HG03175 (cell line): Measurements from ENCODE around the gene RGS12.

Experiments
- ATAC-seq: cut with Tn5 transposase; IDR thresholded peaks from one replicate; pipeline ENCODE4 v1.9.1; 2021; ENCODE audit warnings: mild to moderate bottlenecking, moderate library complexity; ENCODE audit not compliant: unreplicated experiment

RGS12 gene

GRCh38 chr4:3324093-3324815 lies 31.4 kb downstream of the RGS12 start:
- no peak for ATAC-seq

DNA sequence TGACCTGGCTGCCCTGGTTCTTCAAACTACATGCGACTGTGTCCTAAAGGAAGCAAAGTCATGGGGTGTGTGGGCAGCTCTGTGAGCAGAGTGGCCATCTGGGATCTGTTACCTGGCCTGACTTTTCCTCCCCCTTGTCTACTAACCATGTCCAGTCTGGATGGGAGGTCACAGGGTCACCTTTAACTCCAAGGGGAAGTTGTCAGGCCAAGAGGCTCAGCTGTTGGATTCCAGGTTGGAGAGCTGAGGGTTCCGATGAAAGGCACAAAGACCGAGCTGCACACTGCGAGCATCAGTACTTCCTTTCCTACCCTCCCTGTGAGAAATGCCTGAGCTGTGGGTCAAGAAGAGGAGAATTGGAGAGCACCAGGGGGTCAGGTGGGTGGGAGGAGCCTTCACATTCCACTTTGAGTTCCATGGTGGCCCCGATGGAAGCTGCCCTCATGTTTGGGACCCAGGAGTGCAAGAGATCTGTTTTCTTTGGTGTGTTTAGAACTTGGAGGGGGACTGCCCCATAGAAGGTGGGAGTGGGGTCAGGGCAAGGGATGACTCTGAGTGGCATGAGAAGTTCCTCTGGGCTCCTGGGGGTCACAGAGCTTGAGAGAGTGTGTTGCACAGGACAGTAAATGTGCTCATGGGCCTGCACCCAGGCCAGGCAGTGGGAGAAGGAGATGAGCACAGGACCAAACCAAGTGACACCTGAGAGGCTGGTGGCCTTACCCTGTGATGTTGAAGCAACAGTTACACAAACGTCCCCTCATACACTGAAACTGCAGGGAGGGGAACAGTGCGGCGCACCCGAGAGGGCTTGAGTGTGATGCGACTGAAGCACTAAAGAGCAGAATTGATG lies 36.2 kb downstream of the RGS12 start:
- no peak for ATAC-seq

GRCh38 chr4:3329887-3330286 lies 37.1 kb downstream of the RGS12 start:
- no peak for ATAC-seq

GRCh38 chr4:3330707-3331106 lies 37.9 kb downstream of the RGS12 start:
- no peak for ATAC-seq

GRCh38 chr4:3331511-3332394 lies 38.9 kb downstream of the RGS12 start:
- no peak for ATAC-seq

DNA sequence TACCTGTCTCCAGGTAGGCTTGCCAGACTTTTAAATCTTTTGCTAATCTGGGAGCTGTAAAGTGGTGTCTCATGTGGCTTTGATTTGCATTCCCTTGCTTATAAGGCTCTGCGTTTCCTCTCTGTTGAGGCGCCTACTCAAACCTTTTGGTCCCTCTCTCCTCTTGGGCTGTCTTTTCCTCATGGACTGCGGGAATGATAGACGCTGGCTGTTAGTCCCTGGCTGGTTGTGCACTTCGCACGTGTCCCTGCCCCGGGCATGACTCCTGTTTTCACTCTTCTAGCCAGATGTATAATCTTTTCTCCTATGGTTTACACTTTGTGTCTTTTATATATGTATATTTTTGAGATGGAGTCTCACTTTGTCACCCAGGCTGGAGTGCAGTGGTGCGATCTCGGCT lies 39.7 kb downstream of the RGS12 start:
- no peak for ATAC-seq

DNA sequence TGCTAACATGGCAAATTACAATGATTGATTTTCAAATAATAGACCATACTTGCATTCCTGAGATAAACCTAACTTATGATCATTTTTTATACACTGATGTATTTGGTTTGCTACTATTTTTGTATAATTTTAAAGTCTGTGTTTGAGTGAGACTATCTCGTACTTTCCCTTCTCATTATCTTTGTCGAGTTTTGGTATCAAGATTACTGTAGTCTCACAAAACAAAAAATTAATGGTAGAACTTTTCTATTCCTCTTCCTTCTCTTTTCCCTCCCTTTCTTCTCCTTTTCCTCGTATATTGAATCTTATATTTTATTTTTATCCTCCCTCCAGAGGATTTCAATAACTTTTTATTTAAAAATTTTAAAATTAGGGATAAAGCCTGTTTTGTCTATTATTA lies 41.5 kb downstream of the RGS12 start:
- ATAC-seq, result no peak

GRCh38 chr4:3335385-3335784 lies 42.6 kb downstream of the RGS12 start:
- no peak for ATAC-seq

DNA sequence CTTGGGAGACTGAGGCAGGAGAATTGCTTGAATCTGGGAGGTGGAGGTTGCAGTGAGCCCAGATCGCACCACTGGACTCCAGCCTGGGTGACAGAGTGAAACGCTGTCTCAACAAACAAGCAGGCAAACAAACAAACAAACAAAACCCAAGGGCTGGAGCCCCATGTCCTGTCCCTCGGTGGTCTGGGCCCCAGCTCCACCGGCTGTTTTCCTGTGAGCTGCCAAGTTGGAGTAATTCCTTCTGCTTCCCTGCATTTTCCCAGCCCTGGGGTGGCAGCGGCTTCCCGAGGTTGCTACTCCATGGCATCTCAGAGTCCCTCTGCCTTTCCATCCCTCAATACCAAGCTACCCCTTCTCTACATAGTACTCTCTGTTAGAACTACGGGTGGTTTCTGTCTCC lies 43.2 kb downstream of the RGS12 start:
- ATAC-seq, result no peak

DNA sequence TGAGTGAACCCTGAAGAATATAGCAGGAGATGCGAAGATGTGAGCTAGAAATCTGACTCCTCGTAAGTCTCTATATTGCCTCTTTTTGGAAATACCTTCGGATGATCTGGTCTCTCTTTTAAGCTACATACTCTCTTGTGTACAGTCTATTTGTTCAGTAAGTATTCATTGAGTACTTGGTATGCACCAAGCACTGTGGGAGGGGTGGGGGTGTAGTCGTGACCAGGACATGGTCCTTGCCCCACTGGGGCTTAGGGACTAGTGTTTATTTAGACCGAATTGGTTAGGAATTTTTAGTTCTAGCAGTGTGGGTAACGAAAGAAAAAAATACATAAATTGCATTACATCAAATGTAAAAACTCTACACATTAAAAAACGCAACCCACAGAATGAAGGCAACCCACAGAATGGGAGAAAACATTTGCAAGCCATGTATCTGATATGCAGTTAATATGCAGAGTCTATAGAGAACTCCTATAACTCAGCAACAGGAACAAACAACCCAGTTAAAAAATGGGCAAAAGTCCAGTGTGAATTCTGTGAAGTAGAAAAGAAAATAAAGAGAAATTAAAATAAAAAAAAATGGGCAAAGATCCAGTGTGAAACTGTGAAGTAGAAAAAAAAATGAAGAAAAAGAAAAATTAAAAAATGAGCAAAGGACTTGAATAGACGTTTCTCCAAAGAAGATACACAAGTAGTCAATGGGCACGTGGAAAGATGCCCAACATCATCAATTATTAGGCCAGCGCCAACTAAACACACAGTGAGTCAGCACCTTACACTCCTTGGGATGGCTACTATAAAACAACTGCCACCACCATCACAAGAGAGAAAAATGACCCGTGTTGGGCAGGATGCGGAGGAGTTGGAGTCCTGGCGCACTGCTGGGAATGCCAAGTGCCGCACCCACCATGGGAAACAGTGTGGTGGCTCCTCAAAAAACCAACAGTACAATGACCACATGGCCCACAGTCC lies 43.8 kb downstream of the RGS12 start:
- ATAC-seq, result no peak

DNA sequence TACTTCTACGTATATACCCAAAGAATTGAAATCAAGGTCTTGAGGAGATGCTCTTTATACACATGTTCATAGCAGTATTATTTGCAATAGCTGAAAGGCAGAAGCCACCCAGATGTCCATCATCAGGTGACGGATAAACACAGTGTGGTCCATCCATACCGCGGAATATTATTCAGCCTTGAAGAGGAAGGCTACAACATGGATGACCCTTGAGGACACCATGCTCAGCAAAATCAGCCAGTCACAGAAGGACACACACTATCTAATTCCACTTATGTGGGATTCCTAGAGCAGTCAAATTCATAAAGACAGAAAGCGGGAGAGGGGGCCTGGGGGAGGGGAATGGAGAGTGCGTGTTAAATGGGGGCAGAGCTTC lies 44.5 kb downstream of the RGS12 start:
- ATAC-seq, result no peak

DNA sequence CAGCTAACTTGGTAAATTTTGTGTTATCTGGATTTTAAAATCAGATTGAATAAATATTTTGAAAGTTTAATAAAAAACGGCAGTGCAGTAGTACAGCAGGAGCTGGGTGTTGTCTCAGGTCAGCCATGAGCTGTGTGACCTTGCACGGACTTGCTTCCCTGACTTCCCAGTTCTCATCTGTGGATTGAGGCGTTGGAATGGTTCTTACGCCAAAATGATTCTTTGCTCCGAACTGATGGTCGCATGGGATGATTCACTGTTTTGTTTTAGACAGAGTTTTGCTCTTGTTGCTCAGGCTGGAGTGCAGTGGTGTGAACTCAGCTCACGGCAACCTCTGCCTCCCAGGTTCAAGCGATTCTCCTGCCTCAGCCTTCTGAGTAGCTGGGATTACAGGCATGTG lies 45.0 kb downstream of the RGS12 start:
- ATAC-seq, result no peak

- ATAC-seq, result no peak
These were observed 45.6 kb downstream of the RGS12 start for GRCh38 chr4:3338321-3338838.

DNA sequence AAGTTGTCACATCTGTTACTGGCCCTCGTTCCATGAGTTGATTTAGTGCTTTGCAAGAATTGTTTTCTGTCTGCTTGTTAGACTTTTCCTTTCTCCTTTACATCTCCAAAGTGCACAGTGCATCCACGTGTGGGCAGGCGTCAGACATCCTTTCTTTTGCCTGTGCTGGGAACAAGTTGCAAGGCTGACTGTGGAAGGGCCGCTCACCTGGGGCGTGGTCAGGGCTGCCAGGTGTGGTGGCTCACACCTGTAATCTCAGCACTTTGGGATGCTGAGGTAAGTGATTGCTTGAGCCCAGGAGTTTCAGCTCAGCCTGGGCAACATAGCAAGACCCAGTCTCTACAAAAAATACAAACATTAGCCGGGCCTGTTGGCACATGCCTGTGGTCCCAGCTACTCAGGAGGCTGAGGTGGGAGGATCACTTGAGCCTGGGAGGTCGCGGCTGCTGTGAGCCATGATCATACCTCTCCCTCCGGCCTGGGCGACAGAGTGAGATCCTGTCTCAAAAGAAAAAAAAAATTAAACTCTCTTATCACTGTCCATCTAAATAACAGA lies 46.2 kb downstream of the RGS12 start:
- ATAC-seq, result no peak

- ATAC-seq, result no peak
These were observed 46.8 kb downstream of the RGS12 start for GRCh38 chr4:3339577-3339976.

- no peak for ATAC-seq
These were observed 47.3 kb downstream of the RGS12 start for GRCh38 chr4:3340038-3340699.

GRCh38 chr4:3340700-3341083 lies 47.9 kb downstream of the RGS12 start:
- no peak for ATAC-seq

DNA sequence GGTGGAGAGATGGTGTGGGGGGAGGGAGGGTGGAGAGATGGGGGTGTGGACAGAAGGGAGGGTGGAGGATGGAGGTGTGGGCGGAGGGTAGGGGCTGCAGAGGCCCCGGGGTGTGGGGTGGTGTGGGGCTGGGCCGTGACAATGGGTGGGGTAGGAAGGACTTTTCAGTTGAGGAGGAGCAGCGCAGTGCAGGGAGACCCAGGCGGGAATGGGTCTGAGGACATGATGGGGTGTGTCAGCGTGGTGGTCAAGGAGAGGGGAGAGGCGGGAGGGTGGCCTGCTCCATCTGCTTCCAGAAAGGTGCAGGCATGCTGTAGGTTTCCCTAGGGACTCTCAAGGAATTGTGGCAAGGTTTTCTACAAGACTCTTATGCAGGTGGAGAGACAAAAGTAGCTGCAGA lies 48.9 kb downstream of the RGS12 start:
- ATAC-seq, result no peak

- no peak for ATAC-seq
These were observed 49.5 kb downstream of the RGS12 start for GRCh38 chr4:3342182-3342854.
